ENCODE data around the gene APBA1. TPM values are rescaled to one million over a fixed set of nuclear protein-coding genes. Genes with fewer than 3 reads are reported as not detected.

The APBA1 gene
- total RNA-seq, 1 experiment from 2014 or later: 1.8 TPM

DNA sequence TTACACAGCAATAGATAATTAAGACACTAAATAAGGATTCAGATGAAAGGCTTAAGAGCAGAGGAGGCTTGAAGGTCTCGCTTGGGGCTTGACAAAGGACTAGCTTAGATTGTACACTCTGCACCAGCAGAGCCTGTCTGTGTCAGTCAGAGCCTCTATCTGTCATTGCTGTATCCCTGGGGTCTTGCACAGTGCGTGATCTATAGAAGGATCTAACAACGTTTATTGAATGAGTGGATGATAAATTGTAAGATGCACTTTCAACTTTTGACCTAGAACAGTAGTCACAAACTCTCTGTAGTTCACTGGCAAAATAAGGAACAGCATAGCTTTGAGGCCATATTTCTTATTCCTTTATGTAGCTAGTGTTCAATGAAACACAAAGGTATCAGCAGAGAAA is 173.7 kb downstream of the APBA1 start:
- no peaks in the 10 kb centered on the region; a peak in 1 of 7 replicates for H3K36me3 Mint-ChIP-seq (ENCODE audit: insufficient read depth in 1 of 3, low read depth in 3 of 3)
- no peaks in the 10 kb centered on the region for H4K20me1 ChIP-seq (ENCODE audit: control insufficient read depth, insufficient read depth, insufficient read length)
- no peak overlapping the region for H3K23ac ChIP-seq (ENCODE audit: insufficient read length, low read depth, low read length)
- H3K4me1 ChIP-seq (ENCODE audit: insufficient read depth, low read length): no peaks in the 10 kb centered on the region
- H2BK12ac ChIP-seq (ENCODE audit: insufficient read length, low read depth, low read length): no peak overlapping the region
- H2BK120ac ChIP-seq (ENCODE audit: low read depth, low read length, poor library complexity, severe bottlenecking): no peak overlapping the region
- no peak overlapping the region for H3T11ph ChIP-seq (ENCODE audit: low read length)
- H2BK5ac ChIP-seq (ENCODE audit: insufficient read length, low read length): no peak overlapping the region
- H2BK15ac ChIP-seq (ENCODE audit: low read depth, low read length): no peak overlapping the region
- no peaks in the 10 kb centered on the region for H3K23me2 ChIP-seq (ENCODE audit: insufficient read length, low read depth, low read length, poor library complexity, severe bottlenecking)
- H3K79me1 ChIP-seq (ENCODE audit: insufficient read depth, low read depth, low read length, poor library complexity, severe bottlenecking): no peaks in the 10 kb centered on the region
- no peak overlapping the region for H3K27ac Mint-ChIP-seq
- no peak overlapping the region for H2BK20ac ChIP-seq (ENCODE audit: low read depth, low read length, poor library complexity, severe bottlenecking)
- H3K18ac ChIP-seq (ENCODE audit: insufficient read length, low read depth, low read length): no peak overlapping the region
- H3K9ac ChIP-seq (ENCODE audit: extremely low read depth, insufficient read length, low read length): no peak overlapping the region
- no peaks in the 10 kb centered on the region for H3K27me3 ChIP-seq (ENCODE audit: insufficient read depth, low read length)
- H3K27me3 Mint-ChIP-seq (ENCODE audit: low read depth): peaks cover 6% of the 10 kb centered on the region
- WGBS (ENCODE audit: extremely low coverage, insufficient read length, low lambda C conversion rate): no CpG with 5 or more reads among the region's 3 CpGs
- no peak overlapping the region for H3K27ac ChIP-seq (ENCODE audit: insufficient read length, low read depth, low read length)
- no peak overlapping the region for H2AFZ ChIP-seq (ENCODE audit: low read length)
- no peaks in the 10 kb centered on the region for H3K79me2 ChIP-seq (ENCODE audit: insufficient read depth, low read length)
- no peak overlapping the region for H3K4ac ChIP-seq (ENCODE audit: low read depth, low read length)
- TF ChIP-seq, protein P1, sequence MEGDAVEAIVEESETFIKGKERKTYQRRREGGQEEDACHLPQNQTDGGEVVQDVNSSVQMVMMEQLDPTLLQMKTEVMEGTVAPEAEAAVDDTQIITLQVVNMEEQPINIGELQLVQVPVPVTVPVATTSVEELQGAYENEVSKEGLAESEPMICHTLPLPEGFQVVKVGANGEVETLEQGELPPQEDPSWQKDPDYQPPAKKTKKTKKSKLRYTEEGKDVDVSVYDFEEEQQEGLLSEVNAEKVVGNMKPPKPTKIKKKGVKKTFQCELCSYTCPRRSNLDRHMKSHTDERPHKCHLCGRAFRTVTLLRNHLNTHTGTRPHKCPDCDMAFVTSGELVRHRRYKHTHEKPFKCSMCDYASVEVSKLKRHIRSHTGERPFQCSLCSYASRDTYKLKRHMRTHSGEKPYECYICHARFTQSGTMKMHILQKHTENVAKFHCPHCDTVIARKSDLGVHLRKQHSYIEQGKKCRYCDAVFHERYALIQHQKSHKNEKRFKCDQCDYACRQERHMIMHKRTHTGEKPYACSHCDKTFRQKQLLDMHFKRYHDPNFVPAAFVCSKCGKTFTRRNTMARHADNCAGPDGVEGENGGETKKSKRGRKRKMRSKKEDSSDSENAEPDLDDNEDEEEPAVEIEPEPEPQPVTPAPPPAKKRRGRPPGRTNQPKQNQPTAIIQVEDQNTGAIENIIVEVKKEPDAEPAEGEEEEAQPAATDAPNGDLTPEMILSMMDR (conservative IDR thresholded peaks at IDR 0.05): no peak
- H3K56ac ChIP-seq (ENCODE audit: insufficient read length, low read depth, low read length): no peak overlapping the region
- no peaks in the 10 kb centered on the region for H3K9me3 Mint-ChIP-seq
- DNase-seq: no peak
- peaks cover 22 to 23% of the 10 kb centered on the region in 2 experiments for H3K4me1 Mint-ChIP-seq
- H3K4me3 Mint-ChIP-seq: no peak overlapping the region
- H2AK5ac ChIP-seq (ENCODE audit: insufficient read length, low read length): no peak overlapping the region
- no peaks in the 10 kb centered on the region for H3K9me3 ChIP-seq (ENCODE audit: control insufficient read depth, low read depth, low read length)
- H4K8ac ChIP-seq (replicated peaks; ENCODE audit: insufficient read length, low read depth, low read length): no peak overlapping the region
- no peak overlapping the region for H3K4me2 ChIP-seq (ENCODE audit: insufficient read depth, insufficient read length, low read length)
- no peak overlapping the region for H4K5ac ChIP-seq (ENCODE audit: insufficient read length, low read depth, low read length)
- H4K91ac ChIP-seq (ENCODE audit: insufficient read length, low read depth, low read length): no peak overlapping the region
- no peak overlapping the region for H3K14ac ChIP-seq (ENCODE audit: insufficient read depth, low read length)

Measured in H9 (cell line).